NCI-H460 (cell line): ENCODE measurements around the gene GOT2. TPM values are rescaled to one million over a fixed set of nuclear protein-coding genes. Genes with fewer than 3 reads are reported as not detected.

Experiments used
- small RNA-seq, 2 experiments: library from RNA; depleted of rRNA; stranded (forward); fragments of <200 nt; gene quantifications; one replicate each; pipeline ENCODE3, GENCODE V24; 2014
- total RNA-seq: library from RNA; depleted of rRNA; stranded (reverse); fragments of >200 nt; shearing (Covaris generic); gene quantifications from 2 replicates; pipeline ENCODE4 v1.2.3, GENCODE V29; 2014; rRNA removed

GOT2 gene
- total RNA-seq, 1 experiment from 2014 or later = 172 TPM

Small RNA genes within 50 kb of the gene (small RNA-seq; reads per million reads assigned to genes)
- gene RN7SL143P = 0 to 0.23 reads per million in 2 experiments
- 0 reads per million in 2 experiments for gene RNU6-1155P

Other genes with a start within 250 kb of the GOT2 start
- 9.9 and 13.3 TPM in 2 replicates for gene NDRG4, start 234.2 kb downstream of the GOT2 start, total RNA-seq
- gene SETD6, start 218.8 kb downstream of the GOT2 start, total RNA-seq = 37.2 and 44.0 TPM in 2 replicates
- gene CNOT1, start 104.5 kb downstream of the GOT2 start, total RNA-seq = 216 and 229 TPM in 2 replicates
- 19.0 and 22.2 TPM in 2 replicates for gene SLC38A7, start 49.5 kb downstream of the GOT2 start, total RNA-seq